ENCODE data around the gene SPACA5B. TPM values are rescaled to one million over a fixed set of nuclear protein-coding genes. Genes with fewer than 3 reads are reported as not detected.
"Not testable (repeated sequence)": the region's sequence is repeated elsewhere in the genome, so short reads cannot be mapped to it uniquely, and the experiment has no call there.

SPACA5B gene
- polyA plus RNA-seq, 1 donor (not counting 4 experiments of a cell fraction or from before 2014, with no cell fraction given) = not detected

DNA sequence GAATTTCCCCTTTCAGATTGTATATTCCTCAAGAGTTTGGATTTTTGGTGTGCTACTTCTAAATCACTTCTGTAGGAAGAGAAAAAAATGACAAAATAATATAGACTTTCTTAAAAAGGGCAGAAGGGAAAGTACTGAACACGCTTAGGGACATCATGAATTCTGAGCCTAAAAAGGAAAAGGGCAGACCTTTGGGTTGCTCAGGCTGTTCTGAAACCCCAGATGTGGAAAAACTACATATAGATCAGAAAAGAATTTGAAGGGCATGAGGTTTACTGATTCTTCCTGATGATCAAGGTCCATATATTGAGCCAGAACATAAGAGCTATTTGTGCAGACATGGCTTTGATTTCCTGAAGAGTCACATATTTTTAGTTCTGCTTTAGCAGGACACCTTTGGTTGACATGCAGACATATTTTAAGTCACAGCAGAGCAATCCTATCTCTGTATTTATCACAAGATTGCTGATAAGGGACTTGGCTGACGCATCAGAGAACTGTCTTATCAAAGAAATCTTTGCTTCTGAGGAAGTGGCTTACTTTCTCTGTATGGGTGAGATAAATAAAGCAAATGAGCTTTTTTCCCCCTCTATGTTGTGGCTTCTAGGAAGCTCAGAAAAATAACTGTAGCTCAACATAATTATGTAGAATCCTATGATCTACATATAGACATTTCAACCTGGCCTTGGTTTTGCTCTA is 11.5 kb downstream of the SPACA5B start:
- dilution Hi-C loops (cut with MboI; ENCODE audit: extremely low pct_ligation_motif_present, low sequenced_read_pairs); H3K4me1 ChIP-seq (ENCODE audit: control insufficient read depth, extremely low read depth, insufficient read depth, low read length): not testable (repeated sequence)
- FAIRE-seq = peak; percentile 43

GRCh38 chrX:48142697-48143096 is 12.3 kb downstream of the SPACA5B start:
- H2AFZ ChIP-seq (ENCODE audit: control insufficient read depth, low read length); H3K79me2 ChIP-seq (ENCODE audit: control insufficient read depth, insufficient read depth, low read length); dilution Hi-C loops (cut with MboI; ENCODE audit: extremely low pct_ligation_motif_present, low sequenced_read_pairs); H3K27ac ChIP-seq (ENCODE audit: control insufficient read depth, insufficient read depth, low read length); H3K9ac ChIP-seq (ENCODE audit: control insufficient read depth, extremely low read depth, insufficient read depth, low read length); H4K20me1 ChIP-seq (ENCODE audit: control insufficient read depth, extremely low read depth, insufficient read depth, low read length); DNase-seq (ENCODE audit: low read depth, low spot score); H3K9me3 ChIP-seq (ENCODE audit: control insufficient read depth, low read depth, low read length); H3K4me1 ChIP-seq (ENCODE audit: control insufficient read depth, extremely low read depth, insufficient read depth, low read length); H3K36me3 ChIP-seq (ENCODE audit: control insufficient read depth in 2 of 2, extremely low read depth in 1 of 2, insufficient read depth in 2 of 2, low read length in 2 of 2); FAIRE-seq; H3K9me1 ChIP-seq (ENCODE audit: control insufficient read depth, extremely low read depth, insufficient read depth, low read length); H3K4me3 ChIP-seq (ENCODE audit: control insufficient read depth in 2 of 3, extremely low read depth in 1 of 3, insufficient read depth in 2 of 3, low read depth in 1 of 3, low read length in 3 of 3); H3K4me2 ChIP-seq (ENCODE audit: control insufficient read depth, extremely low read depth, insufficient read depth, low read depth, low read length); H3K27me3 ChIP-seq (ENCODE audit: control insufficient read depth, extremely low read depth, insufficient read depth, low read length): not testable (repeated sequence)

More for the DNA sequence above, 11.5 kb downstream of the SPACA5B start:
- H4K20me1 ChIP-seq (ENCODE audit: control insufficient read depth, extremely low read depth, insufficient read depth, low read length); H3K4me2 ChIP-seq (ENCODE audit: control insufficient read depth, extremely low read depth, insufficient read depth, low read depth, low read length); H3K9me1 ChIP-seq (ENCODE audit: control insufficient read depth, extremely low read depth, insufficient read depth, low read length); H3K4me3 ChIP-seq (ENCODE audit: control insufficient read depth in 2 of 3, extremely low read depth in 1 of 3, insufficient read depth in 2 of 3, low read depth in 1 of 3, low read length in 3 of 3); H3K9me3 ChIP-seq (ENCODE audit: control insufficient read depth, low read depth, low read length); H2AFZ ChIP-seq (ENCODE audit: control insufficient read depth, low read length); H3K79me2 ChIP-seq (ENCODE audit: control insufficient read depth, insufficient read depth, low read length); H3K9ac ChIP-seq (ENCODE audit: control insufficient read depth, extremely low read depth, insufficient read depth, low read length); DNase-seq (ENCODE audit: low read depth, low spot score); H3K36me3 ChIP-seq (ENCODE audit: control insufficient read depth in 2 of 2, extremely low read depth in 1 of 2, insufficient read depth in 2 of 2, low read length in 2 of 2); H3K27me3 ChIP-seq (ENCODE audit: control insufficient read depth, extremely low read depth, insufficient read depth, low read length); H3K27ac ChIP-seq (ENCODE audit: control insufficient read depth, insufficient read depth, low read length): not testable (repeated sequence)

DNA sequence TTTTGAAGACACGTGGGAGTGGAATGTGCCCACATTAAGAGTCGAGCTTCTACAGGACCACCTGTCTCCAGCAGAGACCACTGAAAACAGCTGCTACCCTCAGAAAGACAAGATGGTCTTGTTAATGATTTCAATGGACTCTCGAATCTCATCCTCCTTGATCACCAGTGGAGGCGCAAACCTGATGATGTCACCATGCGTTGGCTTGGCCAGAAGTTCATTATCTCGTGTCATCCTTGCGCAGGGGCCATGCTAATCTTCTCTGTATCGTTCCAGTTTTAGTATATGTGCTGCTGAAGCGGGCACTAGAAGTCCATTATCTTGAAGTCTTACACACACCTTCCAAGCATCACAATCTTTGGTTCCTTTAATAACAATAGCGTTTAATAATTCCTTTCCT is 23.3 kb downstream of the SPACA5B start:
- dilution Hi-C loops (cut with MboI; ENCODE audit: extremely low pct_ligation_motif_present, low sequenced_read_pairs) = no loop called here

More for the DNA sequence above, 23.3 kb downstream of the SPACA5B start:
- TF ChIP-seq CTCF (optimal IDR thresholded peaks at IDR 0.05 in 1 of 3, IDR thresholded peaks at IDR 0.05 in 1 of 3, conservative IDR thresholded peaks at IDR 0.05 in 1 of 3; ENCODE audit: extremely low read depth in 1 of 3, insufficient read depth in 2 of 3, low read length in 3 of 3) (no peak), EZH2 (IDR thresholded peaks at IDR 0.05; ENCODE audit: low read length) (no peak)
- Histone ChIP-seq H4K20me1 (ENCODE audit: control insufficient read depth, extremely low read depth, insufficient read depth, low read length) (no peaks in the 10 kb centered on the region), H3K27ac (ENCODE audit: control insufficient read depth, insufficient read depth, low read length) (no peak overlapping the region), H3K4me3 (ENCODE audit: control insufficient read depth in 2 of 3, extremely low read depth in 1 of 3, insufficient read depth in 2 of 3, low read depth in 1 of 3, low read length in 3 of 3) (no peak overlapping the region), H3K4me1 (ENCODE audit: control insufficient read depth, extremely low read depth, insufficient read depth, low read length) (no peaks in the 10 kb centered on the region), H3K36me3 (ENCODE audit: control insufficient read depth in 2 of 2, extremely low read depth in 1 of 2, insufficient read depth in 2 of 2, low read length in 2 of 2) (no peaks in the 10 kb centered on the region), H3K79me2 (ENCODE audit: control insufficient read depth, insufficient read depth, low read length) (no peaks in the 10 kb centered on the region), H3K9ac (ENCODE audit: control insufficient read depth, extremely low read depth, insufficient read depth, low read length) (no peak overlapping the region), H3K9me3 (ENCODE audit: control insufficient read depth, low read depth, low read length) (no peaks in the 10 kb centered on the region), H3K4me2 (ENCODE audit: control insufficient read depth, extremely low read depth, insufficient read depth, low read depth, low read length) (no peak overlapping the region), H2AFZ (ENCODE audit: control insufficient read depth, low read length) (no peak overlapping the region), H3K9me1 (ENCODE audit: control insufficient read depth, extremely low read depth, insufficient read depth, low read length) (no peaks in the 10 kb centered on the region), H3K27me3 (ENCODE audit: control insufficient read depth, extremely low read depth, insufficient read depth, low read length) (no peaks in the 10 kb centered on the region)
- FAIRE-seq = no peak
- no peak for DNase-seq (ENCODE audit: low read depth, low spot score)
